ENCODE measurements around the gene EYA2. TPM values are rescaled to one million over a fixed set of nuclear protein-coding genes. Genes with fewer than 3 reads are reported as not detected.

Gene EYA2
- total RNA-seq, 2 experiments from 2014 or later, result not detected

- H3K4me3 Mint-ChIP-seq, result no peak overlapping the region
- DNase-seq, result no peak
- H3K9me3 Mint-ChIP-seq, result peaks cover 3% of the 10 kb centered on the region
- CTCF ChIA-PET, result no interaction called here
- H3K4me1 Mint-ChIP-seq (ENCODE audit: low read depth), result no peaks in the 10 kb centered on the region
- intact Hi-C loops (cut with micrococcal nuclease), result no loop called here
- peaks cover 2% of the 10 kb centered on the region for H3K27me3 Mint-ChIP-seq (ENCODE audit: low read depth)
- no peak overlapping the region for H3K27ac Mint-ChIP-seq
- H3K36me3 Mint-ChIP-seq (ENCODE audit: low read depth), result no peaks in the 10 kb centered on the region
These were observed 198.8 kb downstream of the EYA2 start for GRCh38 chr20:47093320-47093966.

GRCh38 chr20:47095690-47096089, 201.0 kb downstream of the EYA2 start:
- DNase-seq, result no peak
- intact Hi-C loops (cut with micrococcal nuclease), result no loop called here

GRCh38 chr20:47097691-47098622, 203.3 kb downstream of the EYA2 start:
- Mint-ChIP-seq H3K27ac (no peak overlapping the region), H3K27me3 (ENCODE audit: low read depth) (peaks cover 8% of the 10 kb centered on the region), H3K4me3 (no peak overlapping the region), H3K4me1 (ENCODE audit: low read depth) (no peaks in the 10 kb centered on the region), H3K36me3 (ENCODE audit: low read depth) (no peaks in the 10 kb centered on the region), H3K9me3 (peaks cover 5% of the 10 kb centered on the region)
- intact Hi-C loops (cut with micrococcal nuclease), result no loop called here
- CTCF ChIA-PET, result no interaction called here
- no peak for DNase-seq

More at GRCh38 chr20:47095690-47096089, 201.0 kb downstream of the EYA2 start:
- Mint-ChIP-seq H3K27me3 (ENCODE audit: low read depth) (peaks cover 5% of the 10 kb centered on the region), H3K36me3 (ENCODE audit: low read depth) (no peaks in the 10 kb centered on the region), H3K4me1 (ENCODE audit: low read depth) (no peaks in the 10 kb centered on the region), H3K9me3 (peaks cover 3% of the 10 kb centered on the region), H3K4me3 (no peak overlapping the region), H3K27ac (no peak overlapping the region)
- CTCF ChIA-PET, result no interaction called here

- Mint-ChIP-seq H3K36me3 (ENCODE audit: low read depth) (no peaks in the 10 kb centered on the region), H3K27me3 (ENCODE audit: low read depth) (peaks cover 13% of the 10 kb centered on the region), H3K4me3 (no peak overlapping the region), H3K27ac (no peak overlapping the region), H3K9me3 (peaks cover 9% of the 10 kb centered on the region), H3K4me1 (ENCODE audit: low read depth) (no peaks in the 10 kb centered on the region)
- intact Hi-C loops (cut with micrococcal nuclease), result no loop called here
- no peak for DNase-seq
- CTCF ChIA-PET, result no interaction called here
These were observed 204.4 kb downstream of the EYA2 start for GRCh38 chr20:47099093-47099492.

GRCh38 chr20:47099825-47100441, 205.3 kb downstream of the EYA2 start:
- no peak overlapping the region for H3K27ac Mint-ChIP-seq
- peaks cover 15% of the 10 kb centered on the region for H3K27me3 Mint-ChIP-seq (ENCODE audit: low read depth)
- no peak overlapping the region for H3K4me3 Mint-ChIP-seq
- H3K9me3 Mint-ChIP-seq, result peaks cover 9% of the 10 kb centered on the region
- intact Hi-C loops (cut with micrococcal nuclease), result no loop called here
- no peak for DNase-seq
- H3K36me3 Mint-ChIP-seq (ENCODE audit: low read depth), result no peaks in the 10 kb centered on the region
- no peaks in the 10 kb centered on the region for H3K4me1 Mint-ChIP-seq (ENCODE audit: low read depth)
- CTCF ChIA-PET, result no interaction called here

- Mint-ChIP-seq H3K27me3 (ENCODE audit: low read depth) (peaks cover 26% of the 10 kb centered on the region), H3K4me3 (no peak overlapping the region), H3K4me1 (ENCODE audit: low read depth) (no peaks in the 10 kb centered on the region), H3K9me3 (peaks cover 6% of the 10 kb centered on the region), H3K27ac (no peak overlapping the region), H3K36me3 (ENCODE audit: low read depth) (no peaks in the 10 kb centered on the region)
- intact Hi-C loops (cut with micrococcal nuclease), result no loop called here
- CTCF ChIA-PET, result no interaction called here
- no peak for DNase-seq
These were observed 208.0 kb downstream of the EYA2 start for GRCh38 chr20:47102629-47103028.

- peaks cover 21% of the 10 kb centered on the region for H3K27me3 Mint-ChIP-seq (ENCODE audit: low read depth)
- no peak for DNase-seq
- no peaks in the 10 kb centered on the region for H3K36me3 Mint-ChIP-seq (ENCODE audit: low read depth)
- H3K4me3 Mint-ChIP-seq, result no peak overlapping the region
- CTCF ChIA-PET, result no interaction called here
- intact Hi-C loops (cut with micrococcal nuclease), result no loop called here
- peaks cover 8% of the 10 kb centered on the region for H3K9me3 Mint-ChIP-seq
- H3K4me1 Mint-ChIP-seq (ENCODE audit: low read depth), result no peaks in the 10 kb centered on the region
- no peak overlapping the region for H3K27ac Mint-ChIP-seq
These were observed 212.1 kb downstream of the EYA2 start for GRCh38 chr20:47106786-47107185.

GRCh38 chr20:47108994-47109393, 214.4 kb downstream of the EYA2 start:
- Mint-ChIP-seq H3K27me3 (ENCODE audit: low read depth) (peaks cover 13% of the 10 kb centered on the region), H3K27ac (no peak overlapping the region), H3K9me3 (peaks cover 4% of the 10 kb centered on the region), H3K4me3 (no peak overlapping the region), H3K36me3 (ENCODE audit: low read depth) (no peaks in the 10 kb centered on the region), H3K4me1 (ENCODE audit: low read depth) (no peaks in the 10 kb centered on the region)
- no peak for DNase-seq
- CTCF ChIA-PET, result interaction anchor here (0.5 kb wide), 1 partner anchor 97 kb away, joined by 3 read pairs; no protein-coding TSS in a partner anchor
- intact Hi-C loops (cut with micrococcal nuclease), result no loop called here

GRCh38 chr20:47110819-47111218, 216.2 kb downstream of the EYA2 start:
- DNase-seq, result no peak
- Mint-ChIP-seq H3K9me3 (peaks cover 4% of the 10 kb centered on the region), H3K36me3 (ENCODE audit: low read depth) (no peaks in the 10 kb centered on the region), H3K27me3 (ENCODE audit: low read depth) (peaks cover 7% of the 10 kb centered on the region), H3K27ac (no peak overlapping the region), H3K4me1 (ENCODE audit: low read depth) (no peaks in the 10 kb centered on the region), H3K4me3 (no peak overlapping the region)
- CTCF ChIA-PET, result no interaction called here
- intact Hi-C loops (cut with micrococcal nuclease), result no loop called here

- H3K27me3 Mint-ChIP-seq (ENCODE audit: low read depth), result peaks cover 6% of the 10 kb centered on the region
- CTCF ChIA-PET, result no interaction called here
- no peak overlapping the region for H3K4me3 Mint-ChIP-seq
- intact Hi-C loops (cut with micrococcal nuclease), result no loop called here
- H3K4me1 Mint-ChIP-seq (ENCODE audit: low read depth), result no peaks in the 10 kb centered on the region
- H3K27ac Mint-ChIP-seq, result no peak overlapping the region
- no peak for DNase-seq
- H3K36me3 Mint-ChIP-seq (ENCODE audit: low read depth), result no peaks in the 10 kb centered on the region
- peaks cover 4% of the 10 kb centered on the region for H3K9me3 Mint-ChIP-seq
These were observed 216.9 kb downstream of the EYA2 start for GRCh38 chr20:47111576-47111975.

GRCh38 chr20:47113362-47114109, 218.9 kb downstream of the EYA2 start:
- H3K36me3 Mint-ChIP-seq (ENCODE audit: low read depth), result no peaks in the 10 kb centered on the region
- CTCF ChIA-PET, result no interaction called here
- no peak for DNase-seq
- H3K9me3 Mint-ChIP-seq, result peaks cover 4% of the 10 kb centered on the region
- intact Hi-C loops (cut with micrococcal nuclease), result no loop called here
- no peaks in the 10 kb centered on the region for H3K4me1 Mint-ChIP-seq (ENCODE audit: low read depth)
- H3K4me3 Mint-ChIP-seq, result no peak overlapping the region
- peaks cover 7% of the 10 kb centered on the region for H3K27me3 Mint-ChIP-seq (ENCODE audit: low read depth)
- no peak overlapping the region for H3K27ac Mint-ChIP-seq

- no peak overlapping the region for H3K27ac Mint-ChIP-seq
- H3K9me3 Mint-ChIP-seq, result peaks cover 4% of the 10 kb centered on the region
These were observed 221.1 kb downstream of the EYA2 start for GRCh38 chr20:47115694-47116093.

More at GRCh38 chr20:47115694-47116093, 221.1 kb downstream of the EYA2 start:
- no peak for DNase-seq
- Mint-ChIP-seq H3K36me3 (ENCODE audit: low read depth) (no peaks in the 10 kb centered on the region), H3K27me3 (ENCODE audit: low read depth) (peaks cover 12% of the 10 kb centered on the region), H3K4me1 (ENCODE audit: low read depth) (no peaks in the 10 kb centered on the region), H3K4me3 (no peak overlapping the region)
- intact Hi-C loops (cut with micrococcal nuclease), result no loop called here
- CTCF ChIA-PET, result no interaction called here

Measured in activated naive CD4-positive, alpha-beta T cell treated with anti-CD3 and anti-CD28 coated beads for 36 hours (primary cell).